HepG2 (cell line): ENCODE data around the gene PRKAR1A. TPM values are rescaled to one million over a fixed set of nuclear protein-coding genes. Genes with fewer than 3 reads are reported as not detected.
A peak's percentile ranks its signal among the peaks of the same experiment; 100 is the strongest.

Experiments used
- ATAC-seq: fragments of 200-7000 bp; cut with Tn5 transposase; 3 replicates; pipeline ENCODE4 v1.9.1; 2020; ENCODE audit warnings: mild to moderate bottlenecking, moderate library complexity
- BruUV-seq: library from RNA; stranded (reverse); fragments of 400-500 nt; replicated peaks from 2 replicates; lab custom pipeline; 2021; lab: Mats Ljungman, UMichigan
- CTCF ChIA-PET: fragments of 300-600 bp; formaldehyde crosslinking; extraction: SDS; loops from one replicate; lab custom pipeline; 2021; ENCODE audit warnings: low total read pairs, inconsistent platforms, low intra/inter-chr PET ratio; lab: Yijun Ruan, JAX
- POLR2A ChIA-PET: fragments of 350-600 bp; sonication (Branson Sonifier 250); formaldehyde crosslinking; loops from one replicate; lab custom pipeline; 2020; ENCODE audit warnings: antibody characterized with exemption, inconsistent platforms; lab: Yijun Ruan, JAX
- DNase-seq: peaks from one replicate; pipeline ENCODE4 v3.0.0-alpha.2; 2015; ENCODE audit warnings: low spot score
- FAIRE-seq: peaks from 3 replicates; lab custom pipeline; 2011; peaks lifted over from hg19 to GRCh38; lab: Jason Lieb, UNC
- H2AFZ ChIP-seq: one replicate; pipeline ENCODE4 v1.6.1; 2011; ENCODE audit warnings: low read length, inconsistent platforms
- H3K27ac ChIP-seq: fragments of 300-600 bp; 3 replicates; pipeline ENCODE4 v1.8.0; 2011; ENCODE audit warnings: mixed run types, mild to moderate bottlenecking, mixed read lengths, low read length, inconsistent platforms; ENCODE audit not compliant: insufficient read depth; ENCODE audit errors: extremely low read length
- H3K27me3 ChIP-seq, 2 experiments: fragments of 200-600 bp in 1 of 2; 2 replicates in 1 of 2; 3 replicates in 1 of 2; pipeline versions ENCODE4 v1.6.0 to v1.8.0; 2011; ENCODE audit warnings: low read length in 2 of 2, mild to moderate bottlenecking in 2 of 2, moderate library complexity in 2 of 2, inconsistent platforms in 1 of 2; ENCODE audit not compliant: insufficient read depth in 2 of 2, control insufficient read depth in 1 of 2
- H3K36me3 ChIP-seq, 2 experiments: fragments of 200-600 bp in 1 of 2; replicated peaks in 1 of 2; 2 replicates in 1 of 2; 3 replicates in 1 of 2; pipeline versions ENCODE4 v1.5.1 to v1.8.0; 2011; ENCODE audit warnings: low read length in 2 of 2, inconsistent platforms in 1 of 2; ENCODE audit not compliant: insufficient read depth in 2 of 2, control insufficient read depth in 1 of 2
- H3K4me1 ChIP-seq: 2 replicates; pipeline ENCODE4 v1.5.1; 2012; ENCODE audit warnings: low read length, inconsistent platforms; ENCODE audit not compliant: insufficient read depth
- H3K4me2 ChIP-seq: 2 replicates; pipeline ENCODE4 v1.6.0; 2011; ENCODE audit warnings: low read depth, low read length, inconsistent platforms
- H3K4me3 ChIP-seq, 3 experiments: fragments of 200-600 bp in 1 of 3; sonication (generic), shearing (Covaris generic) in 1 of 3; replicated peaks in 1 of 3; 2 replicates each; pipeline ENCODE4 v1.5.1; 2011 to 2016; ENCODE audit warnings: low read length in 3 of 3, inconsistent platforms in 2 of 3, low read depth in 2 of 3, mild to moderate bottlenecking in 2 of 3, control low read depth in 1 of 3, mixed read lengths in 1 of 3; ENCODE audit not compliant: insufficient read depth in 1 of 3
- H3K79me2 ChIP-seq: one replicate; pipeline ENCODE4 v1.6.1; 2011; ENCODE audit warnings: low read length, inconsistent platforms; ENCODE audit not compliant: insufficient read depth
- H3K9ac ChIP-seq: 2 replicates; pipeline ENCODE4 v1.6.0; 2011; ENCODE audit warnings: mild to moderate bottlenecking, low read depth, low read length, inconsistent platforms; ENCODE audit not compliant: insufficient read depth
- H3K9me3 ChIP-seq: 2 replicates; pipeline ENCODE4 v1.5.1; 2012; ENCODE audit warnings: mild to moderate bottlenecking, low read length
- H4K20me1 ChIP-seq: 2 replicates; pipeline ENCODE4 v1.6.0; 2011; ENCODE audit warnings: inconsistent platforms, mild to moderate bottlenecking, low read length, moderate library complexity; ENCODE audit not compliant: insufficient read depth
- CEBPB ChIP-seq: IDR thresholded peaks from 2 replicates; pipeline ENCODE4 v1.6.1; 2011; ENCODE audit warnings: low read depth, low read length, improper control_type of control experiment, borderline replicate concordance
- FOXA1 ChIP-seq, 2 experiments: fragments of 450-650 bp in 1 of 2; sonication (generic) in 1 of 2; formaldehyde crosslinking in 1 of 2; IDR thresholded peaks; 2 replicates each; pipeline versions ENCODE4 v1.4.0 to v1.6.1; 2016 to 2020; ENCODE audit warnings: missing genetic modification reagents in 1 of 2
- HNRNPK ChIP-seq: fragments of 200-400 bp; formaldehyde crosslinking; IDR thresholded peaks from 2 replicates; pipeline ENCODE4 v1.6.1; 2018; ENCODE audit warnings: low read length, low read depth, moderate library complexity, mild to moderate bottlenecking; ENCODE audit not compliant: poor library complexity, severe bottlenecking
- MAFF ChIP-seq: IDR thresholded peaks from 2 replicates; pipeline ENCODE4 v1.6.1; 2011; ENCODE audit warnings: low read depth, low read length, improper control_type of control experiment
- MAFK ChIP-seq, 2 experiments: IDR thresholded peaks in 1 of 2; conservative IDR thresholded peaks in 1 of 2; 2 replicates each; pipeline ENCODE4 v1.6.1; 2011; ENCODE audit warnings: improper control_type of control experiment in 2 of 2, low read length in 2 of 2
- ZBTB4 ChIP-seq: sonication (generic); formaldehyde crosslinking; IDR thresholded peaks from 2 replicates; pipeline ENCODE4 v1.4.0; 2020; ENCODE audit warnings: missing genetic modification reagents, mild to moderate bottlenecking, borderline replicate concordance
- ZFP37 ChIP-seq: sonication (generic); formaldehyde crosslinking; IDR thresholded peaks from 2 replicates; pipeline ENCODE4 v1.4.0; 2020; ENCODE audit warnings: missing genetic modification reagents, borderline replicate concordance
- WGBS: methylation state at CpG from one replicate; pipeline ENCODE4 v1.1.6; 2017; ENCODE audit warnings: low lambda C conversion rate; 5-methylcytosine and 5-hydroxymethylcytosine counted together
- in situ Hi-C: cut with HindIII; loops from 2 replicates; pipeline ENCODE4 v1.10.0; 2017; ENCODE audit warnings: low pct_unique_long_range_greater_than_20kb; ENCODE audit not compliant: extremely low pct_ligation_motif_present
- intact Hi-C: fragments of 100-400 bp; cut with micrococcal nuclease; formaldehyde crosslinking; loops from one replicate; pipeline ENCODE4 v1.10.0; 2022; ENCODE audit not compliant: unreplicated experiment
- polyA plus RNA-seq, 8 experiments: library from polyadenylated mRNA; depleted of rRNA in 3 of 8; stranded (reverse) in 7 of 8; unstranded in 1 of 8; fragments of >200 nt; fragmentation: Illumina TruSeq in 4 of 8; extraction: Trizol in 4 of 8; gene quantifications; 2 replicates each; pipeline versions ENCODE4 v1.2.1 to v1.2.3, GENCODE V29; 2011 to 2016; ENCODE audit warnings: low read depth in 4 of 8, missing spikeins in 1 of 8, mixed read lengths in 1 of 8; ENCODE audit not compliant: insufficient read depth in 1 of 8
- total RNA-seq, 5 experiments: library from RNA; depleted of rRNA; stranded (reverse); fragments of >200 nt; fragmentation: Illumina TruSeq; extraction: Trizol; gene quantifications; 2 replicates each; pipeline ENCODE4 v1.2.3, GENCODE V29; 2016; ENCODE audit warnings: low read depth in 1 of 5

The PRKAR1A gene
- total and polyA plus RNA-seq, 2 of the 13 experiments (the other 11 are each of a cell fraction or from before 2014, with no cell fraction given) = 265 to 266 TPM

DNA sequence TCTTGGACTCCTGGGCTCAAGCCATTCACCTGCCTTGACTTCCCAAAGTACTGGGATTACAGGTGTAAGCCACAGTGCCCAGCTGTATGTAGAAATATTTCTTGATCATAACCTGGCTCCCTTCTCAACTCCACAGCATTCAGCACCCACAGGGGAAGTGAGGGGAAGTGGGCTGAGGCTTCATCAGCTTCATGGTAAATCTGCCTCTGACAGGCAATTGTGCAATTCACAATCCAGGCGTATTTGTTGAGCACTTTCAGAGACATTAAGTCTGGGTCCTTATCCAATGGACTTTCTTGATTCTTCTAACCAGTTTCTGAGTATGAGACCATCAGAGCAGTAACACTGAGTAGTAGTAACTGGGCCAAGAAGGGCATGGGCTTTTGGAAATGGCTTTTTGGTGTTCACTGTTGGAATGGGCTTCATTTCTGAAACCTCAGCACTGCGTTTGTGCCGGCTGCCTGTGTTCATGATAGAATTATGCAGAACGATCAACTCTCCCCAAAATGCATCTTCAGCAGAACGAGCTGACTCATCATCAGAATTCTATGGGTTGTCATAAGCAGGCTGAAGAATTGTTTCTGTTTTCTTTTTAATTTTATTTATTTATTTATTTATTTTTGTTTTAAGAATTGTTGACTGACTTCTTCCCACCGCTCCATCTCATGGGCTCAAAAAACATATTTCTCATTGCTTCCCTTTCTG is 60.1 kb downstream of the PRKAR1A start:
- no peaks in the 10 kb centered on the region for H4K20me1 ChIP-seq
- H3K27me3 ChIP-seq = no peaks in the 10 kb centered on the region
- intact Hi-C loops = no loop called here
- H3K4me1 ChIP-seq = peaks cover 6% of the 10 kb centered on the region
- BruUV-seq = no TSS peak
- no peak overlapping the region for H2AFZ ChIP-seq
- H3K79me2 ChIP-seq = no peaks in the 10 kb centered on the region
- DNase-seq = no peak
- no peak for ATAC-seq
- peak; percentile 49 for FAIRE-seq
- no peak overlapping the region for H3K9ac ChIP-seq
- TF ChIP-seq CEBPB (peak; percentile 58; the same call in 1 of the 2 replicates), MAFK (conservative IDR thresholded peaks at IDR 0.05 in 1 of 2, IDR thresholded peaks at IDR 0.05 in 1 of 2; ENCODE audit: low read length in 2 of 2) (peak; percentile 79 to 88), HNRNPK (no peak), ZBTB4 (CRISPR knock-in tag) (no peak), MAFF (peak; percentile 78), FOXA1 (IDR thresholded peaks at IDR 0.05) (no peak), FOXA1 (CRISPR knock-in tag; IDR thresholded peaks at IDR 0.05) (no peak), ZFP37 (no peak)
- no peak overlapping the region for H3K4me3 ChIP-seq
- no peak overlapping the region for H3K27ac ChIP-seq
- in situ Hi-C loops = loop anchor here (10.0 kb wide), 1 partner anchor 63 kb away; no protein-coding TSS in a partner anchor
- no peaks in the 10 kb centered on the region; a peak in 1 of 5 replicates for H3K36me3 ChIP-seq
- POLR2A ChIA-PET = no interaction called here
- WGBS = 95% methylated on average over 6 of the region's 6 CpGs
- H3K4me2 ChIP-seq = no peak overlapping the region
- no peaks in the 10 kb centered on the region for H3K9me3 ChIP-seq
- CTCF ChIA-PET = no interaction called here
